GM12891 (cell line): ENCODE data around the gene UBASH3A.

ENCODE experiments used
- POLR2A ChIP-seq: IDR thresholded peaks from 2 replicates; pipeline ENCODE4 v1.6.1; 2011; ENCODE audit warnings: low read depth, low read length, control low read depth
- POLR2AphosphoS5 ChIP-seq: IDR thresholded peaks from 2 replicates; pipeline ENCODE4 v1.6.1; 2011; ENCODE audit warnings: low read depth, low read length, control low read depth
- TAF1 ChIP-seq: IDR thresholded peaks from 2 replicates; pipeline ENCODE4 v1.6.1; 2011; ENCODE audit warnings: low read depth, low read length, control low read depth

DNA sequence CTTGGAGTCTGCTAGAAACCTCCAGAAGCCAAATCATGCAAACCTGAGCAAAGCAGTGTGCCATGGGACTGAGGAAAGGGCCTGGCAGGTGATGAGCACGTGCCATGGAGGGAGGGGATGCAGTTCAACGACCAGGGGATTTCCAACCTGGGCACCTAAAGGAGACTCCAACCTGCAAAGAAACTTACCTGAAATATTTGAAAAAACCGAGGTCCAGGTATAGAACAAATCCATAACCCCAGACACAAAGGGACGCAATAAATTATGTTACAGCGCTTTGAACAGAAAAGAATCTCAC lies 8.9 kb downstream of the UBASH3A start:
- TF ChIP-seq POLR2AphosphoS5 (no peak), POLR2A (no peak), TAF1 (no peak)
